Spleen (tissue), 7 donors: ENCODE data around the gene TMEM174.

Experiments used
- CTCF ChIP-seq, 11 experiments: fragments of 200-600 bp in 7 of 11; fragments of 450-650 bp in 4 of 11; sonication (generic) in 4 of 11; IDR thresholded peaks in 8 of 11; conservative IDR thresholded peaks in 3 of 11; 1 replicate in 7 of 11; 2 replicates in 4 of 11; pipeline versions ENCODE4 v1.4.0 to v1.8.0; 2016 to 2021; ENCODE audit warnings: antibody characterized with exemption in 11 of 11, inconsistent platforms in 4 of 11, mild to moderate bottlenecking in 1 of 11
- POLR2AphosphoS5 ChIP-seq, 3 donors: sonication (generic); formaldehyde crosslinking; IDR thresholded peaks; one replicate each; pipeline ENCODE4 v1.5.1; 2017; ENCODE audit warnings: antibody characterized with exemption in 3 of 3
- donor health status: DM: no; HTN: no; CAD: no; lungs with moderate emphysema.
- donor health status: DM: no; HTN: no; CAD: no.
- donor health status: DM: no; HTN: no; CAD: no.

- TF ChIP-seq CTCF (IDR thresholded peaks at IDR 0.05 in 8 of 11, conservative IDR thresholded peaks at IDR 0.05 in 3 of 11) (no peak), POLR2AphosphoS5 (IDR thresholded peaks at IDR 0.05) (no peak)
Measured at GRCh38 chr5:73140801-73141200, 32.2 kb upstream of the TMEM174 start.
